ENCODE measurements around the gene MAML3.

The MAML3 gene

DNA sequence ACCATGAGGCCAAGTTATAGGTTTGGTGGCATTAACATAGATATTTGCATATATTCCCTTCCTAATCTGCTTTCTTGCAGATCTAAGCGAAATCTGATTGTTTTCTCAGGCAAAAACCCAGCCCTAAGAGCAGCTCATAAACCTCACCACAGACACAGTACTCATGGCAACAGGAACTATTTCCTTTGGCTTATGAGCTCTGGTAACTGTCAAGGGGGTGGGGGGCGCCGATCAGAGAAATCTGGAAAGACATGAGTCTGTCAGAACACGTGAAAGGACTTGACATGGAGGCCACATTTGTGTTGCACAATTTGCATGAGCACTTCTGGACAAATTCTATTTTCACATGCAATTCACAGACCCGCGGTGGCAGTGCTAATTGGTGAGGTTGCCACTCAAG is 404.6 kb downstream of the MAML3 start:
- H3K4me3 ChIP-seq (ENCODE audit: low read depth, low read length): no peak overlapping the region
- no peak overlapping the region for H2AFZ ChIP-seq
- H3K27ac ChIP-seq: no peak overlapping the region
- H3K79me2 ChIP-seq: no peaks in the 10 kb centered on the region
- H3K4me1 ChIP-seq: no peaks in the 10 kb centered on the region
- no peak overlapping the region for H3K4me2 ChIP-seq (ENCODE audit: low read length)
- TF ChIP-seq CTCF (IDR thresholded peaks at IDR 0.05): no peak
- no peaks in the 10 kb centered on the region for H3K9me3 ChIP-seq (ENCODE audit: control insufficient read depth, low read length)
- H3K36me3 ChIP-seq (ENCODE audit: control insufficient read depth, insufficient read depth, low read length): no peaks in the 10 kb centered on the region
- no peaks in the 10 kb centered on the region for H3K27me3 ChIP-seq (ENCODE audit: control insufficient read depth, insufficient read depth, low read length)
- H3K9ac ChIP-seq: no peak overlapping the region

GRCh38 chr4:139746431-139747171 is 407.4 kb downstream of the MAML3 start:
- H3K4me1 ChIP-seq: no peaks in the 10 kb centered on the region
- H3K27me3 ChIP-seq (ENCODE audit: control insufficient read depth, insufficient read depth, low read length): no peaks in the 10 kb centered on the region
- H3K4me2 ChIP-seq (ENCODE audit: low read length): no peak overlapping the region
- no peak overlapping the region for H2AFZ ChIP-seq
- H3K9ac ChIP-seq: no peak overlapping the region
- H3K36me3 ChIP-seq (ENCODE audit: control insufficient read depth, insufficient read depth, low read length): no peaks in the 10 kb centered on the region
- no peaks in the 10 kb centered on the region for H3K9me3 ChIP-seq (ENCODE audit: control insufficient read depth, low read length)
- no peak overlapping the region for H3K4me3 ChIP-seq (ENCODE audit: low read depth, low read length)
- no peaks in the 10 kb centered on the region for H3K79me2 ChIP-seq
- H3K27ac ChIP-seq: no peak overlapping the region
- TF ChIP-seq CTCF (IDR thresholded peaks at IDR 0.05): no peak

DNA sequence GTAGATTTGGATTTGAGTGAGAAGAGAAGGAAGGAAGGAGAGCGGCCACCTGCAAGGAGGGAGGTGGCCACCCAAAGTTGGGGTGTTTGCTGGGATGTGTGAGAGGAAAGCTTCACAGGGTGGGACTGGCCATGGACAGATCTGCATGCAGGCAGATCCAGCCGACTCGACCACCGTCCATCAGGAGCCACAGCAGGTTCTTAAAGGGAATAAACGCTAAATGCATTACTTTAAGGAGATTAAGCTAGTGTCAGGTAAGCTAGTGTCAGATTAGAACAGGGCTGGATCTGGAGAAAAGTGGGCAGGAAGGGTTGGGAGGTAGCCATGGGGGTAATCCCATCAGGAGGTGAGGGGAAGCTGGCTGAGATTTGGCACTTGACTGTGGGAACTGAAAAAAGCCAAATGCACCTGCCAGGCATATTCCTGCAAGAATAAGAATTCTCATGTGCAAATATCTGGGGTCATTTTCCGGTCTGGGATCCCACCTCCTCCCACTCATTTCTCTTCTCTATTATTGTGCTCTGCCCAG is 408.8 kb downstream of the MAML3 start:
- no peaks in the 10 kb centered on the region for H3K79me2 ChIP-seq
- H3K27me3 ChIP-seq (ENCODE audit: control insufficient read depth, insufficient read depth, low read length): no peaks in the 10 kb centered on the region
- no peaks in the 10 kb centered on the region for H3K36me3 ChIP-seq (ENCODE audit: control insufficient read depth, insufficient read depth, low read length)
- H3K4me2 ChIP-seq (ENCODE audit: low read length): no peak overlapping the region
- H3K9me3 ChIP-seq (ENCODE audit: control insufficient read depth, low read length): no peaks in the 10 kb centered on the region
- H3K9ac ChIP-seq: no peak overlapping the region
- no peak overlapping the region for H3K4me3 ChIP-seq (ENCODE audit: low read depth, low read length)
- peaks cover 5% of the 10 kb centered on the region for H3K4me1 ChIP-seq
- no peak overlapping the region for H3K27ac ChIP-seq
- TF ChIP-seq CTCF (IDR thresholded peaks at IDR 0.05): no peak
- H2AFZ ChIP-seq: no peak overlapping the region

DNA sequence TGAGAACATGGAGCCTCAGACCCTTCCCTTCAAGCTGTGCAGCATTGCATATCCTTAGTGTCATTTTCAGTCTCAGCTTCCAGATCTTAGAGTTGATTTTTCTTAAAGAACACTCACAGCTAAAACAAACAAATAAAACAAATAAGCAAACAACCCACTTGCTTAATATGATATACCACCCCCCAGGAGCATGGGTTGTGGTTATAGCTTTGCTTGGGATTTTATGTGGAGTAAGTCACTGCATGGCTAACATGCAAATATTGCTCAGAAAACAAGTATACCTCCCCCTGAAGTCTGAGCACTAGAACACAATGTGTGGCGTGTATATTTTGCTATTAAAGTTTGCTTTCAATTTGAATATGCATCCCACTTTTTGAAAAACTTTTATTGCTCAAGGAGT is 409.8 kb downstream of the MAML3 start:
- no peak for TF ChIP-seq CTCF (IDR thresholded peaks at IDR 0.05)
- Histone ChIP-seq H2AFZ (no peak overlapping the region), H3K9me3 (ENCODE audit: control insufficient read depth, low read length) (no peaks in the 10 kb centered on the region), H3K27me3 (ENCODE audit: control insufficient read depth, insufficient read depth, low read length) (no peaks in the 10 kb centered on the region), H3K27ac (no peak overlapping the region), H3K4me2 (ENCODE audit: low read length) (no peak overlapping the region), H3K79me2 (no peaks in the 10 kb centered on the region), H3K9ac (no peak overlapping the region), H3K4me1 (peaks cover 10% of the 10 kb centered on the region), H3K4me3 (ENCODE audit: low read depth, low read length) (no peak overlapping the region), H3K36me3 (ENCODE audit: control insufficient read depth, insufficient read depth, low read length) (no peaks in the 10 kb centered on the region)

DNA sequence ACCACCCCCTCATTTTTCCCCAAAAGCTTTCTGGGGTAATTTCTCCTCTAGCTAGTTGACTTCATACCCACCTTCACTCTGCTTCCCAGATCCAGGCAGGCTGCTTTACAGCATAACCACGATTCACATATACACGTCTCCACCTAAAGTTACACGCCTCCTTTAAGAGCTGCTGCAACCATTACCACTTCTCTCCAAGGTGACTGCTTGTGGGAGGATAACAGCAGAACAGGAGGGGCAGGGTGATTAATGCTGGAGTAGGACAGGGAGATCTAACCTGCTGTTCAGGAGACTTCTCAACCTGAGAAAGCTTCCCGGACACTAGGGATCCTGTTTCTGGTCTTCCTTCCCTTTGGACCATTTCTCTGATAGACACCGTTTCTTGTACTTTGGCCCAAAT is 411.0 kb downstream of the MAML3 start:
- no peak for TF ChIP-seq CTCF (IDR thresholded peaks at IDR 0.05)
- H2AFZ ChIP-seq: no peak overlapping the region
- no peaks in the 10 kb centered on the region for H3K27me3 ChIP-seq (ENCODE audit: control insufficient read depth, insufficient read depth, low read length)
- peaks cover 10% of the 10 kb centered on the region for H3K4me1 ChIP-seq
- no peak overlapping the region for H3K27ac ChIP-seq
- no peaks in the 10 kb centered on the region for H3K9me3 ChIP-seq (ENCODE audit: control insufficient read depth, low read length)
- no peaks in the 10 kb centered on the region for H3K36me3 ChIP-seq (ENCODE audit: control insufficient read depth, insufficient read depth, low read length)
- no peak overlapping the region for H3K4me3 ChIP-seq (ENCODE audit: low read depth, low read length)
- H3K9ac ChIP-seq: no peak overlapping the region
- no peak overlapping the region for H3K4me2 ChIP-seq (ENCODE audit: low read length)
- no peaks in the 10 kb centered on the region for H3K79me2 ChIP-seq
